ENCODE measurements around the gene TNP2. TPM values are rescaled to one million over a fixed set of nuclear protein-coding genes. Genes with fewer than 3 reads are reported as not detected.

TNP2 gene
- total and polyA plus RNA-seq, 7 donors = not detected

DNA sequence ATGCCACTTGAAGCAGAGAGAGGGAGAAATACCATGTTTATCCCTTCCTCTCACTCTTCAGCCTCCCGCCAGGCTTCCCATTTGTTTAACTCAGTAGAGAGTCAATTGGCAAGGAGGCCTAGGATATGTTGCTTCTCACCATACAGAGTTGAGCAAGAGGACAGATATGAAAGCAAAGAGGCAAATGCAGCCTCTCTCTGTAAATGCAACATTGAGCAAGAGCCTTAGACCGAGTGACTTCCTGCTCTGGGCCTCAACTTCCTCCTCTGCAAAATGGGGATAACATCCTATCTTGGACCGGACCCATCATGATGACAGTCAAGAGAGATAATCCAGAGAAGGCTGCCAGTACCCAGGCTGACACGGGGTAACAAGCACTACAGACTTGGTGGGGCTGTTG lies 49.9 kb downstream of the TNP2 start:
- H3K4me1 ChIP-seq = peaks cover 4% of the 10 kb centered on the region
- H3K9me3 ChIP-seq = peaks cover 15% of the 10 kb centered on the region
- TF ChIP-seq CTCF (IDR thresholded peaks at IDR 0.05) = no peak
- no peaks in the 10 kb centered on the region for H3K36me3 ChIP-seq (ENCODE audit: insufficient read depth in 1 of 2, low read depth in 1 of 2)
- 89 to 93% (median 89%) methylated on average over 4 of the region's 4 CpGs for WGBS, 3 donors
- no peak overlapping the region for H3K4me3 ChIP-seq
- no peak for ATAC-seq
- H3K27ac ChIP-seq = no peak overlapping the region
- intact Hi-C loops (cut with DNase I) = no loop called here
- no peak for DNase-seq
- peaks cover 0 to 2% (median 0%) of the 10 kb centered on the region in 3 donors for H3K27me3 ChIP-seq (ENCODE audit: insufficient read depth in 3 of 3, low read length in 2 of 3)

GRCh38 chr16:11218604-11218962 lies 50.5 kb downstream of the TNP2 start:
- Histone ChIP-seq H3K36me3 (ENCODE audit: insufficient read depth in 1 of 2, low read depth in 1 of 2) (no peaks in the 10 kb centered on the region), H3K4me3 (no peak overlapping the region), H3K4me1 (no peaks in the 10 kb centered on the region), H3K27me3 (ENCODE audit: insufficient read depth in 3 of 3, low read length in 2 of 3) (peaks cover 0 to 2% (median 0%) of the 10 kb centered on the region in 3 donors), H3K27ac (no peak overlapping the region), H3K9me3 (peaks cover 15% of the 10 kb centered on the region)
- intact Hi-C loops (cut with DNase I) = no loop called here
- WGBS, 3 donors = 85 to 90% (median 87%) methylated on average over 1 of the region's 1 CpG
- peak; percentile 42 for TF ChIP-seq CTCF (IDR thresholded peaks at IDR 0.05)
- ATAC-seq (no peak), DNase-seq (no peak)

Other genes with a start within 250 kb of the TNP2 start
- 1 to 10 TPM in 2 of 4 donors, under 1 TPM in 2; 0.44 to 8.4 (median 1.5) TPM for gene SOCS1, start 13.1 kb downstream of the TNP2 start, total RNA-seq
- gene SOCS1, start 13.1 kb downstream of the TNP2 start, polyA plus RNA-seq = 10 to 100 TPM in 1 of 3 donors, 1 to 10 TPM in 1, under 1 TPM in 1; 0.72 to 12.6 (median 2.1) TPM
- gene PRM3, start 4.3 kb upstream of the TNP2 start, total RNA-seq = not detected
- gene PRM3, start 4.3 kb upstream of the TNP2 start, polyA plus RNA-seq = not detected
- gene PRM2, start 7.2 kb upstream of the TNP2 start, total RNA-seq = not detected
- gene PRM2, start 7.2 kb upstream of the TNP2 start, polyA plus RNA-seq = not detected
- gene PRM1, start 12.0 kb upstream of the TNP2 start, total RNA-seq = not detected
- gene PRM1, start 12.0 kb upstream of the TNP2 start, polyA plus RNA-seq = not detected
- under 1 TPM in 2 of 4 donors, not detected in 2; 0.16 to 0.64 TPM for gene RMI2, start 76.1 kb upstream of the TNP2 start, total RNA-seq
- under 1 TPM; 0.11 to 0.35 (median 0.23) TPM for gene RMI2, start 76.1 kb upstream of the TNP2 start, polyA plus RNA-seq